Muscle layer of duodenum (tissue), 2 donors: ENCODE data around the gene TBCEL.

Source experiments
- H3K27ac ChIP-seq: one replicate; pipeline ENCODE4 v1.7.0; 2013; ENCODE audit warnings: mild to moderate bottlenecking, low read length
- H3K27me3 ChIP-seq: one replicate; pipeline ENCODE4 v1.7.0; 2013; ENCODE audit warnings: low read depth, mild to moderate bottlenecking, control low read depth, low read length
- H3K36me3 ChIP-seq, 2 donors: one replicate each; pipeline ENCODE4 v1.7.0; 2013; ENCODE audit warnings: low read length in 2 of 2, control low read depth in 1 of 2, mild to moderate bottlenecking in 1 of 2; ENCODE audit not compliant: insufficient read depth in 2 of 2, control insufficient read depth in 1 of 2
- H3K4me1 ChIP-seq, 2 donors: one replicate each; pipeline ENCODE4 v1.7.0; 2013; ENCODE audit warnings: low read length in 2 of 2, mild to moderate bottlenecking in 2 of 2, control low read depth in 1 of 2, moderate library complexity in 1 of 2; ENCODE audit not compliant: insufficient read depth in 2 of 2, control insufficient read depth in 1 of 2
- H3K4me3 ChIP-seq, 2 donors: one replicate each; pipeline ENCODE4 v1.7.0; 2013; ENCODE audit warnings: low read length in 2 of 2, low read depth in 1 of 2, mild to moderate bottlenecking in 1 of 2
- H3K9me3 ChIP-seq, 2 donors: one replicate each; pipeline ENCODE4 v1.7.0; 2013; ENCODE audit warnings: low read length in 2 of 2, control low read depth in 1 of 2, mild to moderate bottlenecking in 1 of 2; ENCODE audit not compliant: control insufficient read depth in 1 of 2
- donor health status: healthy.

The TBCEL gene

DNA sequence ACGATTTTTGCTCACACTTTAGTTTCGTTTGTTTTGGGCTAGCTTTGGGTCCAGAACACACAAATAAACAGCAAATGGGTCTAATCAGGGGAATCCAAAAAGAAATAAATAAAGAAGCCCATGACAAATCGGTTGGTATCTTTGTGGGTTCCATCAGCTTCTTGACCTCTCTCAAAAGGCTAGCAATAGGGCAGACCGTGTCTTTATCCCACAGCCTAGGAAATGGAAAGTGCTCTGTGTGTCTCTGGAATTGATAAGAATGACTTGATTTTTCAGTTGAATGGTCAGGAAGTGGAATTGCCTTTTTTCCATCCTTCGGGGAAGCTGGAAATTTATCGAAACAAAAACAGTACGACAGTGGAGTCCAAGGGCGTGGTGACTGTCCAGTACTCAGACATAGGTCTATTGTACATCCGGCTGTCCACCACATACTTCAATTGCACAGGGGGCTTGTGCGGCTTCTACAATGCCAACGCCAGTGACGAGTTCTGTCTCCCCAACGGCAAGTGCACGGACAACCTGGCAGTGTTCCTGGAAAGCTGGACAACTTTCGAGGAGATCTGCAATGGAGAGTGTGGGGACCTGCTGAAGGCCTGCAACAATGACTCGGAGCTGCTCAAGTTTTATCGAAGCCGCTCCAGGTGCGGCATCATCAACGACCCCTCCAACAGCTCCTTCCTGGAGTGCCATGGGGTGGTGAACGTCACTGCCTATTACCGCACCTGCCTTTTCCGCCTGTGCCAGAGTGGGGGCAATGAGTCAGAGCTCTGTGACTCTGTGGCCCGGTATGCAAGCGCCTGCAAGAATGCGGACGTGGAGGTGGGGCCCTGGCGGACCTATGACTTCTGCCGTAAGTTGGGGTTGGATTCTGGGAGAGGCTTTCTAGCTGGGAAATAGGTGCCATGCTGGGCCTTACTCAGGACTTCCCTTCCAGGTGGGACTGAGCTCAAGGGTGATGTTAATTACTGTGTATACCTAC is 105.7 kb downstream of the TBCEL start:
- Histone ChIP-seq H3K4me1 (no peaks in the 10 kb centered on the region), H3K4me3 (no peak overlapping the region), H3K36me3 (no peaks in the 10 kb centered on the region), H3K9me3 (no peaks in the 10 kb centered on the region), H3K27ac (no peak overlapping the region), H3K27me3 (no peaks in the 10 kb centered on the region)

DNA sequence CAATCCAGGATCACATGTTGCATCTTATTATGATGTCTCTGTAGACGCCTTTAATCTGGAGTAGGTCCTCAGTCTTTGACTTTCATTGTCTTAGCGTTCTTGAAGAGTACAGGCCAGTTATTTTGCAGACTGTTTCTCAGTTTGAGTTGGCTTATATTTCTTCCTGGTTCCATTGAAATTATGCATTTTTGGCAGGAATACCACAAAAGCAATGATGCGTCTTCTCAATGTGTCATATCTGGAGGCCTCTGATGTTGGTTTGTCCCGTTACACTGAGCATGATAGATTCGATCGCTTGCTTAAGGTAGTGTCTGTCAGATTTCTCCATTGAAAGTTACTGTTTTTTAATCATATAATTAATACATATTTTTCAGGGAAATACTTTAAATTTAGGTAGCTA is 107.8 kb downstream of the TBCEL start:
- Histone ChIP-seq H3K4me1 (no peaks in the 10 kb centered on the region), H3K36me3 (no peaks in the 10 kb centered on the region), H3K27ac (no peak overlapping the region), H3K9me3 (no peaks in the 10 kb centered on the region), H3K4me3 (no peak overlapping the region), H3K27me3 (no peaks in the 10 kb centered on the region)

DNA sequence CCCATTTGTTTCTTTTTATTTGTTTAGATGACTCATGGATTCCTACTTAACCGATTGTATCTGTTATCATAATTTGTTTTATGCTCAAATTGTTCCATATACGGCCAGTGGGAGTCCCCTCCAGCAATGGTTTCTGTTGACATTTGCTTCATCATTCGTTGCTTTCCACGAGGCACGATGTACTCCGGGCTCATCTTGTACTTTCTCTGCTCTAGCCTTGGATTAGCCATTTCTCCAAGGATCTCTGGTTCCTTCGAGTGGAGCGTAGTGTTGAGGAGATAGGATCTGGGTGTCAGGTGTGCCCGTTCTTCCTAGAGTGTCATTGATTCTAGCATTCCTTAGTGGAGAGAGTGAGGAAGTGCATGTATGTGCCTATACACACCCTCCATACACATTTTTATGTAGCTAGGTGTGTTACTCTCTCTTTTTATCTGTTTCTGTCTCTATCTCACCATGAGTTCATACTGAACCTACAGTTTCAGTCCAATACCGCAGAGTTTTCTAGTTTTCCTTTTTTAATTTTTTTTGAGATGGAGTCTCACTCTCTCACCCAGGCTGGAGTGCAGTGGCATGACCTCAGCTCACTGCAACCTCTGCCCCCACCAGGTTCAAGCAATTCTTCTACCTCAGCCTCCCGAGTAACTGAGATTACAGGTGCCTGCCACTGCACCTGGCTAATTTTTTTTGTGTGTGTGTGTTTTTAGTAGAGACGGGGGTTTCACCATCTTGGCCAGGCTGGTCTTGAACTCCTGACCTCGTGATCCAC is 108.5 kb downstream of the TBCEL start:
- no peaks in the 10 kb centered on the region for H3K9me3 ChIP-seq
- no peaks in the 10 kb centered on the region for H3K27me3 ChIP-seq
- no peaks in the 10 kb centered on the region for H3K4me1 ChIP-seq
- H3K36me3 ChIP-seq: no peaks in the 10 kb centered on the region
- H3K27ac ChIP-seq: no peak overlapping the region
- H3K4me3 ChIP-seq: no peak overlapping the region

DNA sequence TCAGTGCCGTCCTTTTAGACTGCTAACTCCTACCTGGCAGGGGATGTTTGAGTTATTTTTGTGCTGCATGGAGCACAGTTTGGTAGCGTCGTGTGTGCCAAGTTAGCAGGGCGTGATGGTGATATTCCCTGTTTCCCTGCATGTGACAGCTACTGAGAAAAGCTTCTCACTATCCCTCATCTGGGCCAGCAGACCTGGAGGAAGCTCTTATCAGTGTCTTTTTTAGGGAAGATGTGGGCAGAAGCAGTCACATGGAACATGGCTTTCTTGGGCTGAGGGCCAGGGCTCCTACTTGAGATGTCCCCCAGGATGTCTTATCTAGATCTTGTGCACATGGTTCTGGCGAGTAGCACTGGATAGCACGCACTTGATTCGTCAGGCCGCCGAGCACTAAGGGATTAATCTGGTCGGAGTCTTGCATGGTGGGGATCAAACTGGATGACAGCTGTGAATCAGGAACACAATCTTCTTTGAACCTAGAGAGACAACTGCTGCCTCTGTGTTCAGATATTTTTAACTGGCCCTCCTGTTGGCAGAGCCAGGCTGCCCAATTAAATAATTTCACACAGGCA is 110.9 kb downstream of the TBCEL start:
- Histone ChIP-seq H3K27ac (no peak overlapping the region), H3K9me3 (no peaks in the 10 kb centered on the region), H3K27me3 (no peaks in the 10 kb centered on the region), H3K4me3 (no peak overlapping the region), H3K4me1 (no peaks in the 10 kb centered on the region), H3K36me3 (no peaks in the 10 kb centered on the region)

DNA sequence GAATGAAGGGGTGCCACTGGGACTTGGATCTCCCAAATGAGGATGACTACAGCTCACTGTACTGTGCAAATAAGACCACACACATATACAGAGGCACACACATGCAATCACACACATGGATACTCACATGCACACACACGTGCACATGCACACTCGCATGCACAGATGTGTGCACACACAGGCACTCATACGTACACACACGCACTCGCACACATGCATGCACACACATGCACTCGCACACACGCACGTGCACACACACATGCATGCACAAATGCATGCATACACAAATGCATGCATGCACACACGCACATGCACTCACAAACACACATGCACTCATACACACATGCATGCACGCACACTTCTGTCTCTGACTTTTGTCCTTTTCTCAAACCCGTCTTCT is 113.1 kb downstream of the TBCEL start:
- H3K4me1 ChIP-seq: no peaks in the 10 kb centered on the region

DNA sequence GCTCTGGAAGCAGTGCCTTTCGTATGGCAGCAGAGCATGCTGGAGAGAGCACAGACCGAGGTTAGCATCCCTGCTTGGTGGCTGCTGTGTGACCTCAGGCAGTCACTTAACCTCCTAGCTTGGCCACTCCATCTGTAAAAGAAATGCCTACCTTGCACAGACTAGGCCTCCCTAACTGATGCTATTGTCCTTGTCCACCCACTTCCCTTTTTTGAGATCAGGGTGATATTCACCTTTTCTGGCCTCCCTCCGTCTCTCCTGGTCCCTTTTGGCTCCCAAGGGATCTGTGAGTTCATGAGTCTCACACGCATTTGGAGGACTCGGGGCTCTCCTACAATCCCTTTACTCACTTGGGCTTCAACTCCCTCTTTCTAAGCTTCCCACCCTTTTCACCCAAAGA is 114.4 kb downstream of the TBCEL start:
- Histone ChIP-seq H3K4me1 (no peaks in the 10 kb centered on the region), H3K36me3 (no peaks in the 10 kb centered on the region)

More for the DNA sequence above, 113.1 kb downstream of the TBCEL start:
- H3K27ac ChIP-seq: no peak overlapping the region
- no peak overlapping the region for H3K4me3 ChIP-seq
- no peaks in the 10 kb centered on the region for H3K36me3 ChIP-seq
- no peaks in the 10 kb centered on the region for H3K27me3 ChIP-seq
- no peaks in the 10 kb centered on the region for H3K9me3 ChIP-seq

DNA sequence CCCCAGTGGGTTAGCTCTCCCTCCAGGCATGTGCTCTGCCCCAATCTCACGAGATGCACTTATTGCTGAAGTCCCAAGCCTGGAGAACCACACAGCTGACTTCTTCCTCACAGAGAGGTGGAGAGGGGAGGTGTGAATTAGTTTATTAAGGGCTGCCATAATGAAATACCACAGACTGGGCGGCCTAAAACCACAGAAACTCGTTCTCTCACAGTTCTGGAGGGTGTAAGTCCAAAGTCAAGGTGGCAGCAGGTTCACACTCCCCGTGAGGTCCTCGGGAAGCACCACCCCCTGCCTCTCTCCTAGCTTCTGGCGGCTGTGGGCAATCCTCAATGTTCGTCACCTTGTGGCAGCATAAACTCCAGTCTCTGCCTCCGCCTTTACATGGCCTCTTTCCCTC is 116.5 kb downstream of the TBCEL start:
- Histone ChIP-seq H3K4me3 (no peak overlapping the region), H3K9me3 (no peaks in the 10 kb centered on the region), H3K36me3 (no peaks in the 10 kb centered on the region), H3K4me1 (no peaks in the 10 kb centered on the region), H3K27ac (no peak overlapping the region), H3K27me3 (no peaks in the 10 kb centered on the region)

More for the DNA sequence above, 114.4 kb downstream of the TBCEL start:
- no peak overlapping the region for H3K4me3 ChIP-seq
- no peaks in the 10 kb centered on the region for H3K9me3 ChIP-seq
- H3K27me3 ChIP-seq: no peaks in the 10 kb centered on the region
- no peak overlapping the region for H3K27ac ChIP-seq
